NT2/D1 (cell line): ENCODE results near the gene DDX56.

Source experiments
- SUZ12 ChIP-seq: IDR thresholded peaks from 2 replicates; pipeline ENCODE4 v1.6.1; 2011; ENCODE audit not compliant: insufficient read length, insufficient read depth; ENCODE audit errors: extremely low read depth
- ZNF274 ChIP-seq: IDR thresholded peaks from 2 replicates; pipeline ENCODE4 v1.6.1; 2011; ENCODE audit warnings: mild to moderate bottlenecking, low read depth, low read length

DNA sequence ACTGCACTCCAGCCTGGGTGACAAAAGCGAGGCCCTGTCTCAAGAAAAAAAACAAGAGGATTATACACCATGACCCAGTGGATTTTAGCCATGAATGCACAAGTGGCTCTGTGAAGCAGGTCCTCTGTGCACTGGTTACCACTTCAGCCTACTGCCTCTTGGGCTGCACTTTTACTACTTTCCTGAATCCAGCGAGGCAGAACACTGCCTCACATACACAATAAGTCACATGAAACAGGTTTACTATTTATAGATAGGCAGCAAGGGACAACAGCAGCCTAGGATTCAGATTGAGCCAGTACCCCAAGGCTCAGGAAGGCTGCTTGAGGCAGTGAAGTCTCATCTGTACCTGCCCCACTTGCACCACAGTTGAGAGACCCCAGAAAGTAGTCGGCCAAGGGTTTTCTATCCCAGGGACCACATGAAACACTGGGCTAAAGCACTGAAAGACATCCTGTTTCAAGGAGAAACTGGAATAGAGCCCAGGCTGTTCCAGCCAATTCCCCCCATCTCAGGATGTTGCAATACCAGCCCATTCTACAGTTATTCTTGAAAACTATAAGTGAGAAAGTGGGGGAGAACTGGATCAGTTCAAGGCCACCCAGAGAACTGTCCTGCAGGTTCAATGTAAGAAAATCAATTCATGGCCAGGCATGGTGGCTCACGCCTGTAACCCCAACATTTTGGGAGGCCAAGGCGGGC, 22.4 kb upstream of the DDX56 start:
- TF ChIP-seq SUZ12 (no peak), ZNF274 (no peak)
